Activated CD4-positive, CD25-positive, alpha-beta regulatory T cell (primary cell): ENCODE results near the gene IER3IP1.
"Not testable (repeated sequence)": the region's sequence is repeated elsewhere in the genome, so short reads cannot be mapped to it uniquely, and the experiment has no call there.

Experiments used
- DNase-seq, 4 experiments: peaks; one replicate each; lab custom pipeline; 2025; lab: John Stamatoyannopoulos, UW

IER3IP1 gene

GRCh38 chr18:47175898-47176575, at the start of gene IER3IP1:
TSS of gene IER3IP1 (minus strand) at chr18:47176364. CDS start at chr18:47176277, 87 bp downstream.
- DNase-seq = peak; percentile 66 to 79 (median 75)

- no peak for DNase-seq
These were observed 39.5 kb upstream of the IER3IP1 start for GRCh38 chr18:47215554-47216138.

- DNase-seq = no peak
These were observed 33.0 kb upstream of the IER3IP1 start for GRCh38 chr18:47209171-47209570.

GRCh38 chr18:47206945-47207637, 30.9 kb upstream of the IER3IP1 start:
- no peak for DNase-seq

GRCh38 chr18:47204908-47205522, 28.9 kb upstream of the IER3IP1 start:
- peak in 1 of 4 experiments; percentile 4 for DNase-seq

GRCh38 chr18:47203626-47204464, 27.7 kb upstream of the IER3IP1 start:
- DNase-seq = no peak

GRCh38 chr18:47195961-47196360, 19.8 kb upstream of the IER3IP1 start:
- DNase-seq = not testable (repeated sequence)

GRCh38 chr18:47191961-47192360, 15.8 kb upstream of the IER3IP1 start:
- DNase-seq = no peak

- DNase-seq = no peak
These were observed 11.6 kb upstream of the IER3IP1 start for GRCh38 chr18:47187721-47188120.

GRCh38 chr18:47184419-47185050, 8.4 kb upstream of the IER3IP1 start:
- DNase-seq = no peak

- DNase-seq = not testable (repeated sequence)
These were observed 6.0 kb upstream of the IER3IP1 start for GRCh38 chr18:47182156-47182555.

GRCh38 chr18:47180765-47181164, 4.6 kb upstream of the IER3IP1 start:
- no peak for DNase-seq

- no peak for DNase-seq
These were observed 3.4 kb upstream of the IER3IP1 start for GRCh38 chr18:47179520-47179919.

- DNase-seq = no peak
These were observed 774 bp downstream of the IER3IP1 start for GRCh38 chr18:47175283-47175897.

GRCh38 chr18:47174545-47175116, 1.5 kb downstream of the IER3IP1 start:
- DNase-seq = no peak

- DNase-seq = no peak
These were observed 3.7 kb downstream of the IER3IP1 start for GRCh38 chr18:47172476-47172875.

GRCh38 chr18:47168913-47169312, 7.3 kb downstream of the IER3IP1 start:
- DNase-seq = no peak

- no peak for DNase-seq
These were observed 7.7 kb downstream of the IER3IP1 start for GRCh38 chr18:47168509-47168908.

GRCh38 chr18:47166294-47166693, 9.9 kb downstream of the IER3IP1 start:
- DNase-seq = no peak

GRCh38 chr18:47163241-47163640, 12.9 kb downstream of the IER3IP1 start:
- no peak for DNase-seq
